Left ventricle myocardium inferior (tissue), 1 donor: Measurements from ENCODE around the gene PACS1. TPM values are rescaled to one million over a fixed set of nuclear protein-coding genes. Genes with fewer than 3 reads are reported as not detected.
A peak's percentile ranks its signal among the peaks of the same experiment; 100 is the strongest.
"Not testable (repeated sequence)": the region's sequence is repeated elsewhere in the genome, so short reads cannot be mapped to it uniquely, and the experiment has no call there.

Experiments
- DNase-seq: peaks from one replicate; pipeline ENCODE4 v3.0.0-alpha.2; 2020
- H3K27ac ChIP-seq: fragments of 200-600 bp; replicated peaks from 2 replicates; pipeline ENCODE4 v1.8.0; 2021
- H3K27me3 ChIP-seq: fragments of 200-600 bp; 2 replicates; pipeline ENCODE4 v1.8.0; 2021; ENCODE audit warnings: low read depth
- H3K36me3 ChIP-seq: fragments of 200-600 bp; 2 replicates; pipeline ENCODE4 v1.8.0; 2021
- H3K4me1 ChIP-seq: fragments of 200-600 bp; 2 replicates; pipeline ENCODE4 v1.8.0; 2021
- H3K4me3 ChIP-seq: fragments of 200-600 bp; 2 replicates; pipeline ENCODE4 v1.8.0; 2021; ENCODE audit warnings: mild to moderate bottlenecking, moderate library complexity
- H3K9me3 ChIP-seq: fragments of 200-600 bp; replicated peaks from 2 replicates; pipeline ENCODE4 v1.8.0; 2021
- intact Hi-C: fragments of 100-400 bp; cut with micrococcal nuclease; formaldehyde crosslinking; loops from one replicate; pipeline ENCODE4 v1.11.0; 2022
- long read RNA-seq: library from polyadenylated mRNA; unstranded; transcript quantifications from one replicate; pipeline ENCODE4 v2.0.0, GENCODE V29; 2021
- total RNA-seq: library from RNA; stranded (reverse); fragmentation: NEBNext Ultra II Directional; extraction: Animal tissue kit (Norgen Biotek cat#: 25700); gene quantifications from one replicate; pipeline ENCODE4 v1.2.1, GENCODE V29; 2021
- TF ChIP-seq, protein P1 (sequence below): fragments of 200-600 bp; IDR thresholded peaks from 2 replicates; pipeline ENCODE4 v1.8.0; 2021; ENCODE audit warnings: antibody characterized with exemption, mild to moderate bottlenecking, borderline replicate concordance
- donor health status: DM: no; HTN: yes; CAD: no; lungs with severe emphysema.

The PACS1 gene
- 54.9 TPM for total RNA-seq
- long read RNA-seq, full-length matches to known transcripts: 77 of 97 reads
- long read RNA-seq, partial matches to known transcripts: 12 of 97 reads
- long read RNA-seq, other reads (novel, unspliced or antisense): 8 of 97 reads

DNA sequence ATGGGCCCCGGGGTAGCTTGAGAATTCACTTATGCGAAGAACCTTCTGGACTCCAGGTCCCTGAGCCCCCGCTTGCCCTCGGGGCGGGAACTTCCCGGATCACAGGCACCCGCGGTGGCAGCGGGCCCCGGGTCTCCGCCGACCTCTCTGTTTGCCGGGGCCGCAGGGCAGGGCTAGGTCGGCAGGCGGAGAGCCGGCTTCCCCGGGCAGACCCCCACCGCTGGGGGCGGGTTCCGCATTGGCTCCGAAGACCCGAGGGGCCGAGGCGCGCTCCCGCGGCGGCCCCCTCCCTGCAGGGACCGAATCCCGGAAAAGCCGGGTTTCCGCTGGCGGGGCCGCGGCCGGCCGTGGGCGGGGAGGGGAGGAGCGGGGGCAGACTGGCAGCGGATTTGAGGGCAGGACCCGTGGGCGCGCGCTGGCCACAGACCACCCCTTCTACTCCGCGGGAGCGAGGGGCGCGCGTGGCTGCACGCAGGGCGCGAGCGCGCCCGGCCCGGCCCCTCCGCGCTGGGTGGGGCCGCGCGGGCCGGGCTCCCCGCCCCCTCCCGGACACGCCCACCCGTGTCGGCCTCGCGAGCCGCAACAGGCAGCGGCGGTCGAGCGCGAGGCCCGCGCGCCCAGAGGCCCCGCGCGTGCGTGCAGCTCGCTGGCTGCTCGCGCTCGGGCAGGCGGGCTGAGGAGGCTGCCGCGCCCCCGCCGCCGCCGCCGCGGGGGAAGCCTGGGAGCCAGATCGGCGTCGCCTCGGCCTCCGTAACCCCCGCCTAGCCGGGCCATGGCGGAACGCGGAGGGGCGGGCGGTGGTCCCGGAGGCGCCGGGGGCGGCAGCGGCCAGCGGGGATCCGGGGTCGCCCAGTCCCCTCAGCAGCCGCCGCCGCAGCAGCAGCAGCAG is at the start of gene PACS1:
Gene PACS1 (plus strand): TSS at position 558 of the 889 bp plus-strand sequence. CDS start 215 bp downstream, at position 773.
- Histone ChIP-seq H3K36me3 (peaks cover 57% of the 10 kb centered on the region), H3K4me3 (peak within 1 kb of the TSS; percentile 92), H3K4me1 (peaks cover 47% of the 10 kb centered on the region), H3K27ac (peak within 1 kb of the TSS; percentile 94), H3K9me3 (no peaks in the 10 kb centered on the region), H3K27me3 (no peaks in the 10 kb centered on the region)
- DNase-seq: peak; percentile 86
- intact Hi-C loops: no loop called here
- TF ChIP-seq, protein P1, sequence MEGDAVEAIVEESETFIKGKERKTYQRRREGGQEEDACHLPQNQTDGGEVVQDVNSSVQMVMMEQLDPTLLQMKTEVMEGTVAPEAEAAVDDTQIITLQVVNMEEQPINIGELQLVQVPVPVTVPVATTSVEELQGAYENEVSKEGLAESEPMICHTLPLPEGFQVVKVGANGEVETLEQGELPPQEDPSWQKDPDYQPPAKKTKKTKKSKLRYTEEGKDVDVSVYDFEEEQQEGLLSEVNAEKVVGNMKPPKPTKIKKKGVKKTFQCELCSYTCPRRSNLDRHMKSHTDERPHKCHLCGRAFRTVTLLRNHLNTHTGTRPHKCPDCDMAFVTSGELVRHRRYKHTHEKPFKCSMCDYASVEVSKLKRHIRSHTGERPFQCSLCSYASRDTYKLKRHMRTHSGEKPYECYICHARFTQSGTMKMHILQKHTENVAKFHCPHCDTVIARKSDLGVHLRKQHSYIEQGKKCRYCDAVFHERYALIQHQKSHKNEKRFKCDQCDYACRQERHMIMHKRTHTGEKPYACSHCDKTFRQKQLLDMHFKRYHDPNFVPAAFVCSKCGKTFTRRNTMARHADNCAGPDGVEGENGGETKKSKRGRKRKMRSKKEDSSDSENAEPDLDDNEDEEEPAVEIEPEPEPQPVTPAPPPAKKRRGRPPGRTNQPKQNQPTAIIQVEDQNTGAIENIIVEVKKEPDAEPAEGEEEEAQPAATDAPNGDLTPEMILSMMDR: peak; percentile 12

DNA sequence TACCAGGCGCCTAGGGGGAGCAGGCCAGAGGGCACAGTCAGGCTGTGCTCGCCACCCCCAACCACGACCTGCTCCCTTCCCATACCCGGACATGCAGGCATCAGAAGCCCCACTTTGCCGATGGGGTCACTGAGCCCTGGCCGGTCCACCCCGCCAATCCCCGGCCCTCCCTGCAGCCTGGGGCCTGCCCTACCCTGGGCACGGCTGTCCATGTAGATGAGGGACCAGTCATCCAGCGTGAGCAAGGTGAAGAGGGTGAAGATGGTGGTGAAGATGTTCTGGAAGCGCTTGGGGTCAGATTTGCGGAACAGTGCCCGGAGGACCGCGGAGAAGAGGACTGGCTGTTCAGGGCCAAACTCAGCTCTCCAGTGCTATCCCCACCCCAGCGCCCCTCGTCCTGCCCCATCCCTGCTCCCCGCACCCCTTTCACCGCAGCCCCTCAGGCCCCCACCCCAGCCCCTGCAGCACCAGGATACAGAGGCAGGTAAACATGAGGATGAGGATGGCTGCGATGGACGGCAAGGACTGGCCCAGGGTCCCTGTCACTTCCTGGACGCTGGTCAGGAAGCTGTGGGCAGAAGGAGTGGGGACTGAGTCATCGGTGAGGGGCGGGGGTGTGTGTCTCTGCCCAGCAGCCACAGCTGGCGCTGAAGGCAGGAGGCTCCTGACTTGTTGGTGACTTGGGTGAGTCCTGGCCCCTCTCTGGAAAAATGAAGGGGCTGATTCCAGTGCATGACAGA is 49.3 kb upstream of the PACS1 start:
- no peak overlapping the region for H3K27ac ChIP-seq
- no peaks in the 10 kb centered on the region for H3K9me3 ChIP-seq
- peaks cover 18% of the 10 kb centered on the region for H3K4me1 ChIP-seq
- no peak overlapping the region for H3K4me3 ChIP-seq
- DNase-seq: no peak
- TF ChIP-seq, protein P1: no peak
- H3K27me3 ChIP-seq: peaks cover 18% of the 10 kb centered on the region
- intact Hi-C loops: no loop called here
- H3K36me3 ChIP-seq: no peaks in the 10 kb centered on the region

DNA sequence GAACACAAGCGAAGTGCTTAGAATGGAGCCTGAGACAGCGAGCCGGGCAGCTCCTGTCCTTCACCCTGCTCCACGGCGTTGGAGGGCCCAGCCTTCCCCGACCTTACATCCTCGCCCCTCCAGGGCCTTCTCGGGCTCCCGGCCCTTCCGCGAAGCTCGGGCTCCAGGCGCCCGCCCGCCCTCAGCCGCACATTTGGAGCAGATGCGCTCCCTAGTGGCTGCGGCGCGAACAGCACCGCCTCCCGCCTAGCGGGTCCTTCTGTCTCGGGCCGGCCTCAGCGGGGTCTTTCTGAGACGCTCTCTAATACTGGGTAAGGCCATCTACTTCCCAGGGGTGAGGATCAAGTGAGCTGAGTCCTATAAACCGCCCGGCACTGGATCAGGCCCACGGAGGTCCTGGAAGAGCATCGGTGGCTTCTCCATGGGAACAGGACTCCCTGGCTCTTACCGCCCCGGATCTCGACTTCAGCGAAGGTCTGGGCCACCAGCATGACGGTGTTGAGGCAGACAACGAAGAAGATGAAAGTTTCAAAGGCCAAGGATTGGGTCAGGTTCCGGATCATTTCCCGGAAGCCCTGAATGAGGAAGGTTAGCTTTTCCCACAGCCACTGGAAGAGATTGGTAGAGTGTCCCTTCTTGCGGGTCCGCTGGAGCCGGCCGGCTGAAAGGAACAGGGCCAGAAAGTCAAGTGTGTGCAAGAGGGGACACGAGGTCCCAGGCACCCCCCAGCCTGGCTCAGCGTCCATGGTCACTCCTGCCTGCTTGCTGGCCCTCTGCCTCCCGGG is 47.5 kb upstream of the PACS1 start:
- TF ChIP-seq, protein P1: peak; percentile 97
- Histone ChIP-seq H3K4me3 (peak overlapping the region; percentile 40), H3K36me3 (no peaks in the 10 kb centered on the region), H3K4me1 (peaks cover 10% of the 10 kb centered on the region), H3K9me3 (no peaks in the 10 kb centered on the region), H3K27ac (no peak overlapping the region), H3K27me3 (peaks cover 18% of the 10 kb centered on the region)
- intact Hi-C loops: no loop called here
- peak; percentile 75 for DNase-seq

DNA sequence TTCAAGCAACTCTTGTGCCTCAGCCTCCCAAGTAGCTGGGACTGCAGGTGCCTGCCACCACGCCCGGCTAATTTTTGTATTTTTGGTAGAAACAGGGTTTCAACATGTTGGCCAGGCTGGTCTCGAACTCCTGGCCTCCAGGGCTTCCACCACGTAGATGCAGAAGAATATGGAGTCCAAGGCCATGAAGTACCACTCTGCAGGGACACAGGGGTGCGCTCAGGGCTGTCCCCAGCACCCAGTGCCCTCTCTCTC is 47.0 kb upstream of the PACS1 start:
- DNase-seq, H3K9me3 ChIP-seq, H3K27ac ChIP-seq, H3K36me3 ChIP-seq, H3K4me3 ChIP-seq, H3K4me1 ChIP-seq, intact Hi-C loops: not testable (repeated sequence)
- H3K27me3 ChIP-seq: peaks cover 18% of the 10 kb centered on the region

DNA sequence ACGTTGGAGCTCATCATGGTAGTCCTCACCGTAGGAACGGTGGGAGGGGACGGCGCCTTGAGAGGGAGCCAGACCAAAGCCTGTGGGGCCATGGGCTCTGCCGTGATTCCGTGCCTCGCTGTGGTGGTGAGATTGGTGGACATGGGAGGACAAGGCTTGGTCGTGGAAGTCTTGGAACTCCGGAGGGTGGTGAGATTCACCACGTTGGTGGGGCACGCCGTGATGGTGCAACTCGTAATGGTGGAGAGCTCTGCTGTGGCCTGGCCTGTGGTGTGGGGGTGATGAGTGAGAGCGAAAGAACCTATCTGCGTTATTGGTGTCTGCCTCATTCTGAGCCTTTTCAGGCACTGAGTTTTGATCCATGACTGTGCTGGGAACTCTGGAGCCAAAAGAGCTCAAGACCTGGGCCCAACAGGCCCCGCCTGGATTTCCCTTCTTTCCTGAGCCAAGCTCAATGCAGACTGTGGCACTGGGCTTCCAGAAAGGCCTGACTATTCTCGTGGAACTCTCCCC is 44.0 kb upstream of the PACS1 start, which contains the start of gene CATSPER1:
Gene CATSPER1 (minus strand): TSS at position 463 of the 513 bp plus-strand sequence. CDS start 100 bp downstream, at position 363.
- H3K4me3 ChIP-seq: no peak within 1 kb of the TSS
- H3K27me3 ChIP-seq: peaks cover 18% of the 10 kb centered on the region
- H3K4me1 ChIP-seq: peaks cover 10% of the 10 kb centered on the region
- H3K9me3 ChIP-seq: no peaks in the 10 kb centered on the region
- H3K27ac ChIP-seq: no peak within 1 kb of the TSS
- intact Hi-C loops: no loop called here
- H3K36me3 ChIP-seq: no peaks in the 10 kb centered on the region
- DNase-seq: no peak
- TF ChIP-seq, protein P1: no peak
